K562 (cell line): ENCODE measurements around the gene C19orf44. TPM values are rescaled to one million over a fixed set of nuclear protein-coding genes. Genes with fewer than 3 reads are reported as not detected.

ENCODE experiments used
- ARID1B ChIP-seq: fragments of 450-650 bp; IDR thresholded peaks from 2 replicates; pipeline ENCODE4 v1.6.1; 2016; ENCODE audit warnings: antibody characterized with exemption, mild to moderate bottlenecking, inconsistent platforms
- ATF7 ChIP-seq: fragments of 450-650 bp; IDR thresholded peaks from 2 replicates; pipeline ENCODE4 v1.7.1; 2014; ENCODE audit warnings: mild to moderate bottlenecking, moderate library complexity
- CXXC5 ChIP-seq: fragments of 250-450 bp; sonication (Bioruptor Pico); IDR thresholded peaks from 2 replicates; pipeline ENCODE4 v1.8.0; 2022; ENCODE audit warnings: inconsistent platforms, mild to moderate bottlenecking, moderate library complexity
- E4F1 ChIP-seq: fragments of 250-450 bp; sonication (Bioruptor Pico); IDR thresholded peaks from 2 replicates; pipeline ENCODE4 v1.5.0; 2021; ENCODE audit warnings: mild to moderate bottlenecking, borderline replicate concordance
- EP300 ChIP-seq: IDR thresholded peaks from 2 replicates; pipeline ENCODE4 v1.6.1; 2012; ENCODE audit warnings: low read length, improper control_type of control experiment
- FOSL1 ChIP-seq: fragments of 200-800 bp; sonication (Bioruptor generic); conservative IDR thresholded peaks from 2 replicates; pipeline ENCODE4 v1.6.1; 2016; ENCODE audit warnings: missing genetic modification characterization, missing compliant biosample characterization
- KDM4B ChIP-seq, 2 experiments: fragments of 450-650 bp in 1 of 2; sonication (generic) in 1 of 2; IDR thresholded peaks; 2 replicates each; pipeline ENCODE4 v1.6.1; 2016 to 2017; ENCODE audit warnings: borderline replicate concordance in 2 of 2, antibody characterized with exemption in 1 of 2, low read depth in 1 of 2, mild to moderate bottlenecking in 1 of 2
- MAFK ChIP-seq: IDR thresholded peaks from 2 replicates; pipeline ENCODE4 v1.6.1; 2011; ENCODE audit warnings: low read length, improper control_type of control experiment
- MEF2A ChIP-seq: IDR thresholded peaks from 2 replicates; pipeline ENCODE4 v1.6.1; 2011; ENCODE audit warnings: low read depth, mild to moderate bottlenecking, low read length, moderate library complexity; ENCODE audit not compliant: control insufficient read depth
- NR2C1 ChIP-seq, 2 experiments: fragments of 450-650 bp; IDR thresholded peaks; 2 replicates each; pipeline ENCODE4 v1.6.1; 2017; ENCODE audit warnings: mild to moderate bottlenecking in 2 of 2, antibody characterized with exemption in 1 of 2, inconsistent platforms in 1 of 2, missing compliant biosample characterization in 1 of 2, missing genetic modification characterization in 1 of 2
- NR2C2 ChIP-seq, 2 experiments: fragments of 200-800 bp in 1 of 2; sonication (Bioruptor generic) in 1 of 2; sonication (generic) in 1 of 2; formaldehyde crosslinking in 1 of 2; IDR thresholded peaks; 2 replicates each; pipeline versions ENCODE4 v1.6.1 to v1.8.0; 2016 to 2022; ENCODE audit warnings: mild to moderate bottlenecking in 1 of 2, missing compliant biosample characterization in 1 of 2, missing genetic modification characterization in 1 of 2, missing genetic modification reagents in 1 of 2
- RBM34 ChIP-seq: fragments of 200-400 bp; formaldehyde crosslinking; IDR thresholded peaks from 2 replicates; pipeline ENCODE4 v1.6.1; 2018; ENCODE audit warnings: low read length, borderline replicate concordance; ENCODE audit not compliant: insufficient read depth
- SREBF1 ChIP-seq: fragments of 150-350 bp; IDR thresholded peaks from 2 replicates; pipeline ENCODE4 v1.6.1; 2014; ENCODE audit warnings: antibody characterized with exemption, low read depth, low read length, borderline replicate concordance
- TBP ChIP-seq: optimal IDR thresholded peaks from 2 replicates; pipeline ENCODE3; 2011; ENCODE audit warnings: low read depth, low read length, improper control_type of control experiment
- ZNF184 ChIP-seq: sonication (generic); formaldehyde crosslinking; IDR thresholded peaks from 2 replicates; pipeline ENCODE4 v1.5.0; 2020; ENCODE audit warnings: missing genetic modification reagents
- ZNF583 ChIP-seq: fragments of 250-450 bp; sonication (Bioruptor Pico); IDR thresholded peaks from 2 replicates; pipeline ENCODE4 v1.4.0; 2020
- polyA plus RNA-seq, 8 experiments: library from polyadenylated mRNA; depleted of rRNA in 4 of 8; stranded (reverse) in 5 of 8; unstranded in 3 of 8; fragments of >200 nt; fragmentation: Nextera tagmentation in 2 of 8; fragmentation: Illumina TruSeq in 1 of 8; extraction: Ambion mirVana in 2 of 8; extraction: Trizol in 1 of 8; gene quantifications; 2 replicates each; pipeline versions ENCODE4 v1.2.1 to v1.2.3, GENCODE V29; 2011 to 2014; ENCODE audit warnings: inconsistent platforms in 1 of 8, missing spikeins in 1 of 8
- total RNA-seq, 7 experiments: library from RNA; depleted of rRNA in 6 of 7; stranded (reverse); fragments of >200 nt in 6 of 7; fragmentation: Illumina TruSeq in 2 of 7; extraction: Trizol in 2 of 7; gene quantifications; 2 replicates each; pipeline versions ENCODE4 v1.2.1 to v1.2.3, GENCODE V29; 2011 to 2021; ENCODE audit warnings: low replicate concordance in 1 of 7
- TF ChIP-seq, protein P1 (sequence below): fragments of 450-650 bp; conservative IDR thresholded peaks from 2 replicates; pipeline ENCODE4 v1.6.1; 2016; ENCODE audit warnings: missing genetic modification characterization, low read depth, mild to moderate bottlenecking, missing compliant biosample characterization, moderate library complexity
- TF ChIP-seq, protein P2 (sequence below): fragments of 200-800 bp; sonication (Bioruptor generic); IDR thresholded peaks from 2 replicates; pipeline ENCODE4 v1.6.1; 2017; ENCODE audit warnings: missing genetic modification characterization, missing compliant biosample characterization
- TF ChIP-seq, protein P3 (sequence below), 2 experiments: fragments of 450-650 bp in 1 of 2; sonication (generic) in 1 of 2; formaldehyde crosslinking in 1 of 2; IDR thresholded peaks in 1 of 2; conservative IDR thresholded peaks in 1 of 2; 2 replicates each; pipeline versions ENCODE4 v1.6.1 to v1.8.1; 2016 to 2023; ENCODE audit warnings: mild to moderate bottlenecking in 2 of 2, moderate library complexity in 2 of 2, inconsistent platforms in 1 of 2, missing genetic modification reagents in 1 of 2
- TF ChIP-seq, protein P4 (sequence below): IDR thresholded peaks from 2 replicates; pipeline ENCODE4 v1.6.1; 2011; ENCODE audit not compliant: insufficient read length; ENCODE audit errors: extremely low read depth

Gene C19orf44
- total and polyA plus RNA-seq, 9 of the 15 experiments (the other 6 are each of a cell fraction or from before 2014, with no cell fraction given) = 0.41 to 7.7 (median 3.5) TPM

GRCh38 chr19:16562608-16563025, 66.4 kb downstream of the C19orf44 start (continued):
- TF ChIP-seq, protein P1, sequence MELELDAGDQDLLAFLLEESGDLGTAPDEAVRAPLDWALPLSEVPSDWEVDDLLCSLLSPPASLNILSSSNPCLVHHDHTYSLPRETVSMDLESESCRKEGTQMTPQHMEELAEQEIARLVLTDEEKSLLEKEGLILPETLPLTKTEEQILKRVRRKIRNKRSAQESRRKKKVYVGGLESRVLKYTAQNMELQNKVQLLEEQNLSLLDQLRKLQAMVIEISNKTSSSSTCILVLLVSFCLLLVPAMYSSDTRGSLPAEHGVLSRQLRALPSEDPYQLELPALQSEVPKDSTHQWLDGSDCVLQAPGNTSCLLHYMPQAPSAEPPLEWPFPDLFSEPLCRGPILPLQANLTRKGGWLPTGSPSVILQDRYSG (tag) = 0 out of 2 replicates have a peak, but pooled peaks have one; percentile 56
- 0 out of 2 replicates have a peak, but pooled peaks have one; percentile 29 for TF ChIP-seq ATF7
- no peak for TF ChIP-seq SREBF1
- peak; percentile 25 for TF ChIP-seq CXXC5 (CRISPR knock-in tag)
- TF ChIP-seq, protein P2, sequence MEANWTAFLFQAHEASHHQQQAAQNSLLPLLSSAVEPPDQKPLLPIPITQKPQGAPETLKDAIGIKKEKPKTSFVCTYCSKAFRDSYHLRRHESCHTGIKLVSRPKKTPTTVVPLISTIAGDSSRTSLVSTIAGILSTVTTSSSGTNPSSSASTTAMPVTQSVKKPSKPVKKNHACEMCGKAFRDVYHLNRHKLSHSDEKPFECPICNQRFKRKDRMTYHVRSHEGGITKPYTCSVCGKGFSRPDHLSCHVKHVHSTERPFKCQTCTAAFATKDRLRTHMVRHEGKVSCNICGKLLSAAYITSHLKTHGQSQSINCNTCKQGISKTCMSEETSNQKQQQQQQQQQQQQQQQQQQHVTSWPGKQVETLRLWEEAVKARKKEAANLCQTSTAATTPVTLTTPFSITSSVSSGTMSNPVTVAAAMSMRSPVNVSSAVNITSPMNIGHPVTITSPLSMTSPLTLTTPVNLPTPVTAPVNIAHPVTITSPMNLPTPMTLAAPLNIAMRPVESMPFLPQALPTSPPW (CRISPR knock-in tag) = 0 out of 2 replicates have a peak, but pooled peaks have one; percentile 19
- 0 out of 2 replicates have a peak, but pooled peaks have one; percentile 26 for TF ChIP-seq ZNF583 (CRISPR knock-in tag)
- no peak for TF ChIP-seq RBM34
- peak; percentile 49; the same call in 1 of the 2 replicates for TF ChIP-seq MAFK
- TF ChIP-seq KDM4B (IDR thresholded peaks at IDR 0.05; ENCODE audit: borderline replicate concordance in 2 of 2, low read depth in 1 of 2) = no peak
- peak; percentile 62; the same call in 1 of the 2 replicates for TF ChIP-seq EP300
- TF ChIP-seq, protein P3, sequence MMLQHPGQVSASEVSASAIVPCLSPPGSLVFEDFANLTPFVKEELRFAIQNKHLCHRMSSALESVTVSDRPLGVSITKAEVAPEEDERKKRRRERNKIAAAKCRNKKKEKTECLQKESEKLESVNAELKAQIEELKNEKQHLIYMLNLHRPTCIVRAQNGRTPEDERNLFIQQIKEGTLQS (IDR thresholded peaks at IDR 0.05) = peak; percentile 39
- TF ChIP-seq, protein P3 (CRISPR knock-in tag; conservative IDR thresholded peaks at IDR 0.05) = no peak
- no peak for TF ChIP-seq ZNF184 (CRISPR knock-in tag)
- no peak for TF ChIP-seq TBP
- peak; percentile 76 for TF ChIP-seq FOSL1 (tag)
- TF ChIP-seq E4F1 = no peak
- TF ChIP-seq MEF2A = 0 out of 2 replicates have a peak, but pooled peaks have one; percentile 21
- peak; percentile 87 for TF ChIP-seq ARID1B
- TF ChIP-seq, protein P4, sequence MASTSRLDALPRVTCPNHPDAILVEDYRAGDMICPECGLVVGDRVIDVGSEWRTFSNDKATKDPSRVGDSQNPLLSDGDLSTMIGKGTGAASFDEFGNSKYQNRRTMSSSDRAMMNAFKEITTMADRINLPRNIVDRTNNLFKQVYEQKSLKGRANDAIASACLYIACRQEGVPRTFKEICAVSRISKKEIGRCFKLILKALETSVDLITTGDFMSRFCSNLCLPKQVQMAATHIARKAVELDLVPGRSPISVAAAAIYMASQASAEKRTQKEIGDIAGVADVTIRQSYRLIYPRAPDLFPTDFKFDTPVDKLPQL = no peak
- no peak for TF ChIP-seq NR2C1 (IDR thresholded peaks at IDR 0.05)
- TF ChIP-seq NR2C1 (tag; IDR thresholded peaks at IDR 0.05) = peak; percentile 43; the same call in 1 of the 2 replicates
- no peak for TF ChIP-seq NR2C2 (CRISPR knock-in tag; IDR thresholded peaks at IDR 0.05)
- TF ChIP-seq NR2C2 (tag; IDR thresholded peaks at IDR 0.05) = peak; percentile 54; the same call in 1 of the 2 replicates
